DLD1 (cell line): ENCODE data around the gene VPS37B.

Source experiments
- in situ Hi-C: cut with HindIII; loops from 2 replicates; pipeline ENCODE4 v1.10.0; 2017; ENCODE audit warnings: low sequenced_read_pairs

The VPS37B gene

DNA sequence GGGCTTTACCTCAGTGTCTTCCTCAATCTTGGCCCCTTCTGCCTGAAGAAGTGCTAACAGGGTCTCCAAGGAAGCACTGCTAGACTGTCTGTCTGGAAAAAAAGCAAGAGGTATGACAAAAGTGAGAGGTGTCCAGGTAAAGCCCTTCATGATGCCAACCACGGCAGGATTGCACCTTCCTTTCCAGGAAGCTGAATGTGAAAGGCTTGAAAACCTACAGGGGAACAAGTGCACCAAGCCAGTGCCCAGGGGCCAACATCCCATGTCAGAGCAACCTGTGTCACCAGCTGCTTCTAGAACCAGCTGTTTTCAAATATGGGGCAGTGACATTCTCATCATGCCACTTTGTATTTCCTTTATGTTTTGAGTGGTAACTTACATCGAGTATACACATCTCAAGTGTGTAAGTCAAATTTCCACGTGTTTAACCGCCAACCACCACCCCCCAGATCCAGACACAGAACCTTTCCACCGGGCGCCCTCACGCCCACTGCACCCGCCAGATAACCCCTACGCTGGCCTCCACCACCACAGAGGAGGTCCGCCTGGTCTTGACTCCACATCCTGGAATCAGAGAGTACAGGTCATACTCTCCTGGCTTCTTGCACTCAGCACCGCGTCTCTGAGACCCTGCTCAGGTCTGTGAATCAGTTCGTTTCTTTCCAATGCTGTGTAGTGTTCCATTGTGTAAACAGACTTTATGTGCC, 27.3 kb downstream of the VPS37B start:
- in situ Hi-C loops, result no loop called here

DNA sequence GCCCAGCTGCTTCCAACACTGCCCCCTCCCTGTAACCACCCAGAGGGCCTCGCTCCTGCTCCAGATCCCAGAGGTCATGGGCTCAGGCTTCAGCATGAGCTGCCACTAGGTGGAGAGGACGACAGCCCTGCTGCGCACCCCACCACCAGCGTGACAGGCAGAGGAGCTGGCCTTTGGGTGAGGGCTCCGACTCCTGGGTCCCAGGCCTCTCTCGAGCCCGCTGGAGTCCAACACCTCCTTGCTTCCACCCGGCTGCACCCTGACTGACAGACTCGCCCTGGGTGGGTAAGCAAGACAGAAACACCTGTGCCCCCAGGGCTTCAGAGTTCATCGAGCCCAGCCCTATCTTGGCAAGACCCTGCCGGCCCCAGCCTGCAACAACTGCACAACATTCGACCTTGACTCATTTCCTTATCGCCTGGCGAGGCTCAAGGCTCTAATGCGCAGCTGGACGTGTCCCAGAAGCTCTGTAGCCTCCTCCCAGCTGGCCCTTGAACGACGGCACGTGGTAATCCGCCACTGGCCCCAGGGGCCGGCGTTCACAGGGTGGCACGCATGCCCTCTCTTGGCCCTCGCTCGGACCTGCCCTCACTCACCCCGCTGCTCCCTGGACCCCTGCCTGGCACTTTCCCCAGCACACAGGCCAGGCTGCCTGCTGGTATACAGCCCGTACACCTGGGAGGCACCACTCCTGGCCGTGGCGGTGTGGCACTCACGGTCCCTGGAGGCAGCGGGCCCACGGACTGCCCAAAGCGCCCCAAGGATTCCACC, 28.0 kb downstream of the VPS37B start:
- in situ Hi-C loops, result no loop called here

- in situ Hi-C loops, result no loop called here
These were observed 28.8 kb downstream of the VPS37B start for GRCh38 chr12:122866950-122867607.

GRCh38 chr12:122866379-122866778, 29.5 kb downstream of the VPS37B start:
- in situ Hi-C loops, result no loop called here

- in situ Hi-C loops, result no loop called here
These were observed 30.4 kb downstream of the VPS37B start for GRCh38 chr12:122865268-122866231.

GRCh38 chr12:122864894-122865253, 31.1 kb downstream of the VPS37B start:
- in situ Hi-C loops, result no loop called here

DNA sequence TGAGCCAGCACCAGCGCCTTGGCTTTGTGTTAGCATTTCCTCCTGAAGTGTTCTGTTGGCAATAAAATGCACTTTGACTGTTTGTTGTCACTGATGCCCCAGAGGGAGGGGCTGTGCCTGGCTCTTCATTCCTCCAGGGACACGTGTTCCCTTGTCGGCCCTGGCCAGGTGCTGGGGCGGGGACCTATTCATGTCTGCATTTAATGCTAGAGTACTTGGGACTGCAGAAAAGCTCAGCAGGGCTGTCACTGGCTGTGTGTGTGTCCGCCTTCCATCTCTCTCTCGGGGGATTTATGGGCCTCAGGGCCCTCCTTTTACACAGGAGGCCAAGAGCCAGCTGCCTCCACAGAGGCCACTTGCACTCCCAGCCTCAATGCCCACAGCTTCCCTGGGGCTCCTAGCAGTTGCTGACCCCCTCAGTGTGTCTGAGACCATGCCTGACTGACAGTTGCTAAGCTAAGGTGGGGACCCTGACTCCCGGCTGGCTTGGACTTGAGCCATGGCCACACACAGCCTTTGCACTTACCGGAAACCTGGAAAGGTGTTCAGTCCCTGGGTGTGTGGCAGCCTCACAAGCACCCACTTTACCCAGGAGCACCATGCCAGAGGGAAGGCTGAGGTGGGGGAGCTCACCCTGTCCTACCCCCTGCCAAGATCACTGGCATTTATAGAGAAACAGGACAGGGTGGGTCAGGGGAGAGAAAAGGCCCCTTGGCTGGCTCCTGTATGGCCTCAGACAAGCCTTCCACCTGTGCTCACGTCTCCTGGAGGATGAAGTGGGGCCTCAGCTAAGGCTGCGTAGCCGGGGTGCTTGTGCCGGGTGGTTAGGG, 32.8 kb downstream of the VPS37B start:
- in situ Hi-C loops, result no loop called here

DNA sequence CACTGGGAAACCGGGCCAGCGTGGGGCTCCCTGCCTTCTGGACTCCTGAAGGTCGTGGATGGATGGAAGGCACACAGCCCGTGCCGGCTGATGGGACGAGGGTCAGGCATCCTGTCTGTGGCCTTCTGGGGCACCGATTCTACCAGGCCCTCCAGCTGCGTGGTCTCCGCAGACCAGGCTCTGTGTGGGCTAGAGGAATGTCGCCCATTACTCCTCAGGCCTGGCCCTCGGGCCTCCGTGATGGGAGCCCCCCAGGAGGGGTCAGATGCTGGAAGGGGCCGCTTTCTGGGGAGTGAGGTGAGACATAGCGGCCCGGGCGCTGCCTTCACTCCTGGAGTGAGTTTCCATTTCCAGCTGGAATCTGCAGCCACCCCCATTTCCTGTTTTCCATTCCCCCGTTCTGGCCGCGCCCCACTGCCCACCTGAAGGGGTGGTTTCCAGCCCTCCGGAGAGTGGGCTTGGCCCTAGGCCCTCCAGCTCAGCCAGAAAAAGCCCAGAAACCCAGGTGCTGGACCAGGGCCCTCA, 33.8 kb downstream of the VPS37B start:
- in situ Hi-C loops, result no loop called here

- in situ Hi-C loops, result no loop called here
These were observed 34.3 kb downstream of the VPS37B start for GRCh38 chr12:122861587-122861970.

DNA sequence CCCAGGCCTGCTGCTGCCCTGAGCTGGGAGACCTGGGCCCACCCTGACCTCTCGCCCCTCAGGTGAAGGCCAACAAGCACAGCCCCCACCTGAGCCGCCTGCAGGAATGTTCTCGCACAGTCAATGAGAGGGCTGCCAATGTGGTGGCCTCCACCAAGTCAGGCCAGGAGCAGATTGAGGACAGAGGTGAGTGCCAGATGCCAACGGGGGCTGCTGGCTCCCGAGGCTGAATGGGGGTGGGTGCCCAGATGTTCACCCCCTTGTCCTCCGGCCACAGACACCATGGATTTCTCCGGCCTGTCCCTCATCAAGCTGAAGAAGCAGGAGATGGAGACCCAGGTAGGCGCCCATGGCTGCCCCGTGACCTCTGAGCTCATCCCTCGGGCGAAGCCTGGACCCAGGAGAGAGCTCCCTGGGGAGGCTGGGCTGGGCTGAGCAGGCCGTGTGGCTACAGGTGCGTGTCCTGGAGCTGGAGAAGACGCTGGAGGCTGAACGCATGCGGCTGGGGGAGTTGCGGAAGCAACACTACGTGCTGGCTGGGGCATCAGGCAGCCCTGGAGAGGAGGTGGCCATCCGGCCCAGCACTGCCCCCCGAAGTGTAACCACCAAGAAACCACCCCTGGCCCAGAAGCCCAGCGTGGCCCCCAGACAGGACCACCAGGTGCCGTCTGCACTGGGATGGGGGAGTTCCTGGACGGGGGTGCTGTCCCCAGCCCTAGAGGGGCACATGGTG, 34.9 kb downstream of the VPS37B start:
- in situ Hi-C loops, result no loop called here

DNA sequence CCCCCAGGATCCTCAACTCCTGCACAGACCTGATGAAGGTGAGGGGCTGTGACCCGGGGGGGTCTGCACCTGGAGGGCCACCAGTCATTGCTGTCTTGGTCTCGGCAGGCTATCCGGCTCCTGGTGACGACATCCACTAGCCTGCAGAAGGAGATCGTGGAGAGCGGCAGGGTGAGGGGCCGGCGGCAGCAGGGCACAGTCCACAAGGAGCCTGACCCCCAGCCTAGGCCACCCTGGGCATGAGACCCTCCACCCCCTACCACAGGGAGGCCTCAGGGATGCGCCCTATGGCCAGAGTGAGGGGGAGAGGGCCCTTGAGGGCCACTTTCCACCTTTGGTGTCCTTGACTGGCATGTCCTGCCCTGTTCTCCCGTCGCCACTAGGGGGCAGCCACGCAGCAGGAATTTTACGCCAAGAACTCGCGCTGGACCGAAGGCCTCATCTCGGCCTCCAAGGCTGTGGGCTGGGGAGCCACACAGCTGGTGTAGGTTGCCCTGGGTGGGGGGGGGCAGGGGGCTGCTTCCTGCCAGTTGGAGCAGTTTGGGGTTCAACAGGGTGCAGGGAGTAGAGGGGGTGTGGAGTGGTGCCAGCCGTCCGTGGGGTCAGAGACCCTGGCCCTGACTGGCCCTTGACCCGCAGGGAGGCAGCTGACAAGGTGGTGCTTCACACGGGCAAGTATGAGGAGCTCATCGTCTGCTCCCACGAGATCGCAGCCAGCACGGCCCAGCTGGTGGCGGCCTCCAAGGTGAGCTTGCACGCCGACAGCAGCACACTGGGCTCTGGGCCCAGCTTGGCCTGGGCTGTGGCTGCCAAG, 35.7 kb downstream of the VPS37B start:
- in situ Hi-C loops, result no loop called here

DNA sequence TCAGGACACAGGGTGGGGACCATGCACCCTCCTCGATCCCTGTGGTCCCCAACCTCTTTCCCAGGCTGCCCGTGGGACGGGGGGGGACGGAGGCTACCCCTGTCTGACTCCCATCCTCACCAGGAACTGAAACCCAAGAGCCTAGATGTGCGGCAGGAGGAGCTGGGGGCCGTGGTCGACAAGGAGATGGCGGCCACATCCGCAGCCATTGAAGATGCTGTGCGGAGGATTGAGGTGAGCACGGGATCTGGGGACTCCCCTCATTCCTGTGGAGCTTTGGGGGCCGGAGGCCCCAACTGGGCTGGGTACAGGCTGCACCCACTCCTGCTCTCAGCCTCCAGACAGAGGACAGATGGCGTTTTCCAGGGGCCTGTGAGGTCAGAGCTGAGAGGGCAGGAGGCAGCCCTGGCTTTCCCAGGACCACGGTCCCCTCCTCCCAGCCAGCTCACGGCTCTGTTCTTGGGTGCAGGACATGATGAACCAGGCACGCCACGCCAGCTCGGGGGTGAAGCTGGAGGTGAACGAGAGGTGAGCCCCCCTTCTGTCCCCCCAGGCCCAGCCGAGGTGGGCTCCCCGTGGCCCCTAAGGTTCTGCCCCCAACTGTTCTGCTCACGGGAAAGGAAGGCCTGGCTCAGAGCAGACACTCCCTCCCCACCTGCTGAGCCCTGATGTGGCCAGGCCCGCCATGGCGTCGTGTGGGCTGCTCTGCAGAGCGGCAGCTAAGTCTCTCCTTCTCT, 36.5 kb downstream of the VPS37B start:
- in situ Hi-C loops, result no loop called here

DNA sequence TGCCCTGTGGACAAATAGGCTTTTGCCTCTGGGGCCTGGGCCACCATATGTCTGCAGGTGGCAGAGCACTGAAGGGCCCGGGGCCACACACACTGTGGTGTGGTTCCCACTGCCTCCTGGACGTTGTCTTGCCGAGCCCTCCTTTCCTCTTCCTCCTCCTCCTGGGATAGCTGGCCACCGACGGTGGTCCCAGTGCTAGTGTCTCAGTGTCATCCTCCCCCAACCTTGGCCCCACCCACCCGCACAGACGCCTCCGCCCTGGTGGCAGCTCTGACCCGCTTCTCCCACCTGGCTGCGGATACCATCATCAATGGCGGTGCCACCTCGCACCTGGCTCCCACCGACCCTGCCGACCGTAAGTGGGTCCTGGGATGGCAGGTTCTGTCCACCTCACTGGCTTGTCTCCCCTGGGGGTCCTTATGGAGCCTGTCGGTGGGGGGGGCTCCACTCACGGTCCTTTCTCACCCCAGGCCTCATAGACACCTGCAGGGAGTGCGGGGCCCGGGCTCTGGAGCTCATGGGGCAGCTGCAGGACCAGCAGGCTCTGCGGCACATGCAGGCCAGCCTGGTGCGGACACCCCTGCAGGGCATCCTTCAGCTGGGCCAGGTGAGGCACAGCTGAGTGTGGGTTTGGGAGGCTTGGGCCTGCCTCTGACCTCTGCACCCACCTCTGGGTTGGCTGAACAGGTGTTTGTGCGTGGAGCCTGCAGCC, 37.2 kb downstream of the VPS37B start:
- in situ Hi-C loops, result no loop called here

DNA sequence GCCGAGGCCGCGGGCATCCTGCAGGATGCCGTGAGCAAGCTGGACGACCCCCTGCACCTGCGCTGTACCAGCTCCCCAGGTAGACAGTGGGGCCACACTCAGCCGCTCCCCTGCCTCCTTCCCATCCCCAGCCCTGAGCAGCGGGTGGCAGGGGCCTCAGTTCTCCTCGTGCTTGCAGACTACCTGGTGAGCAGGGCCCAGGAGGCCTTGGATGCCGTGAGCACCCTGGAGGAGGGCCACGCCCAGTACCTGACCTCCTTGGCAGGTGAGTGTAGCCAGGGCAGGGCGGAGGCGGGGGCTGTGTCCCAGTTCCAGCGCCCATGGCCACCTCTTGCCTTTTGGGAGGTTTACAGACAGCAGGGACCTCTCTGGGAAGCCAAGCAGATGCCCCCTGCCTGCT, 37.8 kb downstream of the VPS37B start:
- in situ Hi-C loops, result no loop called here

GRCh38 chr12:122856999-122857671, 38.8 kb downstream of the VPS37B start:
- in situ Hi-C loops, result no loop called here
